OCI-LY3 (cell line): ENCODE measurements around the gene CHD2.

ENCODE experiments used
- CTCF ChIP-seq: fragments of 200-600, 300-600 bp; sonication (generic); IDR thresholded peaks from 2 replicates; pipeline ENCODE4 v1.5.1; 2014; ENCODE audit warnings: antibody characterized with exemption, low read length, low read depth
- EZH2phosphoT487 ChIP-seq: fragments of 200-600 bp; shearing (Covaris generic); IDR thresholded peaks from 2 replicates; pipeline ENCODE4 v1.6.1; 2018; ENCODE audit warnings: antibody characterized with exemption, mixed run types, low read depth

- no peak for TF ChIP-seq CTCF
- TF ChIP-seq EZH2phosphoT487, result no peak
These were observed 156.7 kb downstream of the CHD2 start for GRCh38 chr15:93056836-93057235.
